Stomach (tissue), 9 donors: ENCODE data around the gene AMTN. TPM values are rescaled to one million over a fixed set of nuclear protein-coding genes. Genes with fewer than 3 reads are reported as not detected.
"Not testable (repeated sequence)": the region's sequence is repeated elsewhere in the genome, so short reads cannot be mapped to it uniquely, and the experiment has no call there.

Experiments
- DNase-seq, 2 donors: peaks; one replicate each; pipeline versions ENCODE4 v3.0.0 to v3.0.0-alpha.2; 2013 to 2019
- H3K27ac ChIP-seq, 5 donors: fragments of 200-600 bp in 4 of 5; sonication (generic) in 4 of 5; one replicate each; pipeline ENCODE4 v1.5.1; 2013 to 2019; ENCODE audit warnings: mild to moderate bottlenecking in 1 of 5, moderate library complexity in 1 of 5
- H3K27me3 ChIP-seq, 3 donors: fragments of 200-600 bp; sonication (generic); one replicate each; pipeline ENCODE4 v1.5.1; 2017 to 2019; ENCODE audit warnings: mixed run types in 1 of 3
- H3K36me3 ChIP-seq, 4 donors: fragments of 200-600 bp; sonication (generic); 1 replicate in 3 of 4; 2 replicates in 1 of 4; pipeline ENCODE4 v1.5.1; 2016 to 2019
- H3K4me1 ChIP-seq, 4 donors: fragments of 200-600 bp; sonication (generic); one replicate each; pipeline ENCODE4 v1.5.1; 2016 to 2019
- H3K4me3 ChIP-seq, 4 donors: fragments of 200-600 bp; sonication (generic) in 3 of 4; one replicate each; pipeline ENCODE4 v1.5.1; 2016 to 2019; ENCODE audit warnings: mild to moderate bottlenecking in 1 of 4
- H3K9me3 ChIP-seq, 4 donors: fragments of 200-600 bp; sonication (generic); one replicate each; pipeline ENCODE4 v1.5.1; 2016 to 2019
- CTCF ChIP-seq, 7 experiments: fragments of 450-650 bp in 4 of 7; fragments of 200-600 bp in 3 of 7; sonication (generic) in 3 of 7; IDR thresholded peaks; one replicate each; pipeline ENCODE4 v1.5.1; 2016 to 2019; ENCODE audit warnings: antibody characterized with exemption in 7 of 7, control low read depth in 2 of 7, mild to moderate bottlenecking in 1 of 7
- EP300 ChIP-seq: sonication (generic); formaldehyde crosslinking; IDR thresholded peaks from one replicate; pipeline ENCODE4 v1.6.1; 2017; ENCODE audit warnings: antibody characterized with exemption
- POLR2A ChIP-seq, 4 donors: fragments of 450-650 bp; IDR thresholded peaks; one replicate each; pipeline ENCODE4 v1.6.1; 2016; ENCODE audit warnings: antibody characterized with exemption in 4 of 4, control low read depth in 2 of 4, mild to moderate bottlenecking in 1 of 4, moderate library complexity in 1 of 4
- POLR2AphosphoS5 ChIP-seq, 3 donors: sonication (generic); formaldehyde crosslinking; IDR thresholded peaks; one replicate each; pipeline ENCODE4 v1.6.1; 2016; ENCODE audit warnings: antibody characterized with exemption in 3 of 3
- WGBS, 5 donors: extraction: QIAGEN DNeasy Blood & Tissue Kit in 3 of 5; methylation state at CpG; one replicate each; pipeline versions ENCODE4 v1.1.5 to v1.1.7; 2013 to 2018; 5-methylcytosine and 5-hydroxymethylcytosine counted together
- intact Hi-C: fragments of 100-400 bp; cut with DNase I; formaldehyde crosslinking; loops from one replicate; pipeline ENCODE4 v1.15.1; 2023; ENCODE audit warnings: low total_unique reads
- polyA plus RNA-seq, 3 donors: library from polyadenylated mRNA; stranded (reverse); fragments of 200-250 nt; gene quantifications; one replicate each; pipeline ENCODE4 v1.2.3, GENCODE V29; 2013
- total RNA-seq, 5 donors: library from RNA; depleted of rRNA; stranded (reverse); fragments of >200 nt; gene quantifications; one replicate each; pipeline versions ENCODE4 v1.1.0 to v1.2.3, GENCODE V29; 2014 to 2016
- donor health status: healthy with polysubstance abuse.
- donor health status: Bipolar disorder and iron deficiency.
- donor health status: healthy.

The AMTN gene
- total and polyA plus RNA-seq, 8 donors = 0.23 TPM; not detected in 7

GRCh38 chr4:70531981-70532380 is 13.6 kb downstream of the AMTN start:
- no peaks in the 10 kb centered on the region for H3K27me3 ChIP-seq
- intact Hi-C loops = no loop called here
- DNase-seq = no peak
- TF ChIP-seq POLR2A (IDR thresholded peaks at IDR 0.05) (no peak), POLR2AphosphoS5 (IDR thresholded peaks at IDR 0.05) (no peak), EP300 (no peak), CTCF (IDR thresholded peaks at IDR 0.05) (no peak)
- H3K4me1 ChIP-seq = no peaks in the 10 kb centered on the region
- H3K4me3 ChIP-seq = no peak overlapping the region
- WGBS, 5 donors = 57 to 81% (median 74%) methylated on average over 2 of the region's 2 CpGs
- H3K36me3 ChIP-seq = no peaks in the 10 kb centered on the region
- H3K27ac ChIP-seq = no peak overlapping the region
- H3K9me3 ChIP-seq = no peaks in the 10 kb centered on the region

GRCh38 chr4:70533211-70533610 is 14.8 kb downstream of the AMTN start:
- Histone ChIP-seq H3K27ac (no peak overlapping the region), H3K36me3 (no peaks in the 10 kb centered on the region), H3K4me1 (no peaks in the 10 kb centered on the region), H3K4me3 (no peak overlapping the region), H3K27me3 (no peaks in the 10 kb centered on the region), H3K9me3 (no peaks in the 10 kb centered on the region)
- intact Hi-C loops = no loop called here
- WGBS, 5 donors = 26 to 43% (median 32%) methylated on average over 2 of the region's 2 CpGs
- DNase-seq = no peak
- no peak for TF ChIP-seq EP300

GRCh38 chr4:70533791-70534190 is 15.4 kb downstream of the AMTN start:
- Histone ChIP-seq H3K27ac (no peak overlapping the region), H3K36me3 (no peaks in the 10 kb centered on the region), H3K27me3 (no peaks in the 10 kb centered on the region), H3K4me3 (no peak overlapping the region), H3K4me1 (no peaks in the 10 kb centered on the region), H3K9me3 (no peaks in the 10 kb centered on the region)
- 90 to 99% (median 93%) methylated on average over 3 of the region's 3 CpGs for WGBS, 5 donors
- no peak for TF ChIP-seq POLR2AphosphoS5 (IDR thresholded peaks at IDR 0.05)
- no peak for TF ChIP-seq EP300
- no peak for TF ChIP-seq POLR2A (IDR thresholded peaks at IDR 0.05)
- no peak for TF ChIP-seq CTCF (IDR thresholded peaks at IDR 0.05)
- intact Hi-C loops = no loop called here
- no peak for DNase-seq

- H3K9me3 ChIP-seq, H3K4me3 ChIP-seq, H3K27me3 ChIP-seq, intact Hi-C loops, H3K27ac ChIP-seq, H3K4me1 ChIP-seq, DNase-seq, H3K36me3 ChIP-seq: not testable (repeated sequence)
- 92 to 98% (median 95%) methylated on average over 3 of the region's 3 CpGs for WGBS, 5 donors
Observed at GRCh38 chr4:70534886-70535285, 16.5 kb downstream of the AMTN start.

- no peak for TF ChIP-seq EP300
- no peak for TF ChIP-seq POLR2A (IDR thresholded peaks at IDR 0.05)
Observed at GRCh38 chr4:70538869-70539268, 20.5 kb downstream of the AMTN start.

GRCh38 chr4:70544279-70544868 is 26.0 kb downstream of the AMTN start:
- no peaks in the 10 kb centered on the region for H3K9me3 ChIP-seq
- no peaks in the 10 kb centered on the region for H3K4me1 ChIP-seq
- H3K27me3 ChIP-seq = no peaks in the 10 kb centered on the region
- H3K4me3 ChIP-seq = no peak overlapping the region
- no peaks in the 10 kb centered on the region for H3K36me3 ChIP-seq
- peak in 4 of 7 experiments; percentile 6 to 31 (median 17) for TF ChIP-seq CTCF (IDR thresholded peaks at IDR 0.05)
- TF ChIP-seq EP300 = no peak
- no peak for TF ChIP-seq POLR2AphosphoS5 (IDR thresholded peaks at IDR 0.05)
- no peak for TF ChIP-seq POLR2A (IDR thresholded peaks at IDR 0.05)
- H3K27ac ChIP-seq = no peak overlapping the region
- peak in 1 of 2 donors; percentile 33 for DNase-seq
- intact Hi-C loops = no loop called here

More at GRCh38 chr4:70538869-70539268, 20.5 kb downstream of the AMTN start:
- no peaks in the 10 kb centered on the region for H3K4me1 ChIP-seq
- H3K27ac ChIP-seq = no peak overlapping the region
- no peak for DNase-seq
- H3K9me3 ChIP-seq = no peaks in the 10 kb centered on the region
- no peaks in the 10 kb centered on the region for H3K36me3 ChIP-seq
- H3K4me3 ChIP-seq = no peak overlapping the region
- no peaks in the 10 kb centered on the region for H3K27me3 ChIP-seq
- intact Hi-C loops = no loop called here
